GM23338 (cell line): ENCODE results near the gene CYSTM1. TPM values are rescaled to one million over a fixed set of nuclear protein-coding genes. Genes with fewer than 3 reads are reported as not detected.

Source experiments
- ATAC-seq: fragments of 200-7000 bp; cut with Tn5 transposase; 3 replicates; pipeline ENCODE4 v1.9.1; 2020
- DNase-seq: peaks from one replicate; pipeline ENCODE4 v3.0.0-alpha.2; 2015; ENCODE audit warnings: low spot score
- H2AFZ ChIP-seq: fragments of 200-600 bp; sonication (generic); 2 replicates; pipeline ENCODE4 v1.8.0; 2016; ENCODE audit warnings: antibody characterized with exemption, mild to moderate bottlenecking, moderate library complexity
- H3F3A ChIP-seq: fragments of 200-600 bp; sonication (generic); replicated peaks from 2 replicates; pipeline ENCODE4 v1.8.0; 2017; ENCODE audit warnings: antibody characterized with exemption, mixed run types, low read depth
- H3K27ac ChIP-seq: fragments of 200-600 bp; sonication (generic); 2 replicates; pipeline ENCODE4 v1.6.1; 2016; ENCODE audit warnings: low read depth
- H3K27me3 ChIP-seq: fragments of 200-600 bp; sonication (generic); 2 replicates; pipeline ENCODE4 v1.8.0; 2016; ENCODE audit warnings: mild to moderate bottlenecking, mixed run types, moderate library complexity; ENCODE audit not compliant: insufficient read depth
- H3K36me3 ChIP-seq: fragments of 200-600 bp; sonication (generic); 2 replicates; pipeline ENCODE4 v1.8.0; 2016; ENCODE audit warnings: mild to moderate bottlenecking; ENCODE audit not compliant: insufficient read depth
- H3K4me1 ChIP-seq: fragments of 200-600 bp; sonication (generic); 2 replicates; pipeline ENCODE4 v1.8.0; 2016; ENCODE audit warnings: mild to moderate bottlenecking, moderate library complexity; ENCODE audit not compliant: insufficient read depth
- H3K4me2 ChIP-seq: fragments of 200-600 bp; sonication (generic); 2 replicates; pipeline ENCODE4 v1.7.1; 2017; ENCODE audit warnings: mixed run types
- H3K4me3 ChIP-seq: fragments of 200-600 bp; sonication (generic); 2 replicates; pipeline ENCODE4 v1.6.1; 2016; ENCODE audit warnings: mixed run types
- H3K79me2 ChIP-seq: fragments of 200-600 bp; sonication (generic); replicated peaks from 2 replicates; pipeline ENCODE4 v1.8.0; 2017; ENCODE audit warnings: mild to moderate bottlenecking; ENCODE audit not compliant: insufficient read depth
- H3K9me2 ChIP-seq: fragments of 200-600 bp; sonication (generic); 2 replicates; pipeline ENCODE4 v1.8.0; 2017; ENCODE audit not compliant: insufficient read depth
- H4K20me1 ChIP-seq: fragments of 200-600 bp; sonication (generic); replicated peaks from 2 replicates; pipeline ENCODE4 v1.8.0; 2017; ENCODE audit warnings: mild to moderate bottlenecking; ENCODE audit not compliant: insufficient read depth
- H3K27ac Mint-ChIP-seq: 2 replicates; pipeline ENCODE4 v1.8.0; 2020; ENCODE audit warnings: inconsistent platforms, mild to moderate bottlenecking, moderate library complexity, mixed read lengths
- H3K27me3 Mint-ChIP-seq: 3 replicates; pipeline ENCODE4 v1.8.0; 2022; ENCODE audit warnings: low read depth, mild to moderate bottlenecking, moderate library complexity, mixed read lengths, inconsistent platforms; ENCODE audit not compliant: insufficient read depth, poor library complexity
- H3K36me3 Mint-ChIP-seq: 3 replicates; pipeline ENCODE4 v1.8.0; 2021; ENCODE audit warnings: low read depth, mild to moderate bottlenecking, inconsistent platforms, moderate library complexity, mixed read lengths
- H3K4me1 Mint-ChIP-seq: 3 replicates; pipeline ENCODE4 v1.8.0; 2020; ENCODE audit warnings: mild to moderate bottlenecking, inconsistent platforms, mixed read lengths
- H3K4me3 Mint-ChIP-seq: 3 replicates; pipeline ENCODE4 v1.8.0; 2021; ENCODE audit warnings: moderate library complexity, mild to moderate bottlenecking, inconsistent platforms, mixed read lengths
- H3K9me3 Mint-ChIP-seq: 3 replicates; pipeline ENCODE4 v1.8.0; 2020; ENCODE audit warnings: moderate library complexity, mild to moderate bottlenecking, inconsistent platforms, mixed read lengths
- CTCF ChIP-seq, 2 experiments: fragments of 200-600 bp in 1 of 2; sonication (generic) in 1 of 2; conservative IDR thresholded peaks; 2 replicates each; pipeline versions ENCODE4 v1.5.1 to v1.6.1; 2016 to 2017; ENCODE audit warnings: antibody characterized with exemption in 2 of 2, low read depth in 2 of 2, mild to moderate bottlenecking in 2 of 2, moderate library complexity in 1 of 2
- EZH2phosphoT487 ChIP-seq: fragments of 200-600 bp; sonication (generic); IDR thresholded peaks from one replicate; pipeline ENCODE4 v1.8.1; 2018; ENCODE audit warnings: antibody characterized with exemption; ENCODE audit not compliant: unreplicated experiment
- JUNB ChIP-seq: IDR thresholded peaks from one replicate; pipeline ENCODE4 v1.6.1; 2016; ENCODE audit warnings: antibody characterized with exemption; ENCODE audit not compliant: unreplicated experiment
- POLR2AphosphoS5 ChIP-seq: IDR thresholded peaks from 2 replicates; pipeline ENCODE4 v1.6.1; 2016; ENCODE audit warnings: antibody characterized with exemption, low read depth
- REST ChIP-seq: IDR thresholded peaks from one replicate; pipeline ENCODE4 v1.6.1; 2018; ENCODE audit warnings: antibody characterized with exemption; ENCODE audit not compliant: unreplicated experiment
- STAT1 ChIP-seq: IDR thresholded peaks from one replicate; pipeline ENCODE4 v1.6.1; 2016; ENCODE audit warnings: antibody characterized with exemption; ENCODE audit not compliant: unreplicated experiment
- ZNF114 ChIP-seq: fragments of 250-450 bp; sonication (Bioruptor Pico); IDR thresholded peaks from 2 replicates; pipeline ENCODE4 v1.5.0; 2020; ENCODE audit warnings: mild to moderate bottlenecking, moderate library complexity
- ZNF331 ChIP-seq: fragments of 250-450 bp; sonication (Bioruptor Pico); IDR thresholded peaks from 2 replicates; pipeline ENCODE4 v1.5.0; 2020; ENCODE audit warnings: low read depth, mild to moderate bottlenecking, moderate library complexity
- ZNF462 ChIP-seq: fragments of 250-450 bp; sonication (Bioruptor Pico); IDR thresholded peaks from 2 replicates; pipeline ENCODE4 v1.5.0; 2020; ENCODE audit warnings: mild to moderate bottlenecking, moderate library complexity
- polyA plus RNA-seq: library from polyadenylated mRNA; unstranded; fragments of >200 nt; fragmentation: Nextera tagmentation; extraction: Ambion mirVana; gene quantifications from 2 replicates; pipeline ENCODE4 v1.2.1, GENCODE V29; 2016
- total RNA-seq: library from RNA; depleted of rRNA; stranded (reverse); fragments of >200 nt; shearing (Covaris generic); gene quantifications from 2 replicates; pipeline ENCODE4 v1.2.3, GENCODE V29; 2014

CYSTM1 gene
- total and polyA plus RNA-seq, 2 experiments from 2014 or later: 14.4 to 46.0 TPM

GRCh38 chr5:140242099-140242498 is 67.1 kb downstream of the CYSTM1 start:
- Histone ChIP-seq H4K20me1 (peaks cover 7% of the 10 kb centered on the region; the same call in 1 of the 2 replicates), H3K4me1 (peaks cover 26% of the 10 kb centered on the region), H3K4me2 (no peak overlapping the region), H3K79me2 (peaks cover 3% of the 10 kb centered on the region; the same call in 1 of the 2 replicates), H3K9me2 (no peaks in the 10 kb centered on the region), H3K27me3 (no peaks in the 10 kb centered on the region), H3K4me3 (no peak overlapping the region), H3F3A (peaks cover 12% of the 10 kb centered on the region; the same call in 1 of the 2 replicates), H3K27ac (no peak overlapping the region; the same call in 1 of the 2 replicates), H2AFZ (no peak overlapping the region), H3K36me3 (no peaks in the 10 kb centered on the region)
- DNase-seq (peak; percentile 70), ATAC-seq (peak; percentile 25)
- Mint-ChIP-seq H3K36me3 (peaks cover 14% of the 10 kb centered on the region; the same call in 2 of the 3 replicates), H3K4me1 (peaks cover 42% of the 10 kb centered on the region), H3K27me3 (peaks cover 29% of the 10 kb centered on the region), H3K4me3 (no peak overlapping the region; the same call in 2 of the 3 replicates), H3K27ac (no peak overlapping the region), H3K9me3 (no peaks in the 10 kb centered on the region; the same call in 2 of the 3 replicates)
- peak; percentile 54 to 55 for TF ChIP-seq CTCF (conservative IDR thresholded peaks at IDR 0.05; ENCODE audit: low read depth in 2 of 2)
- no peak for TF ChIP-seq POLR2AphosphoS5

- Mint-ChIP-seq H3K4me3 (no peak overlapping the region), H3K36me3 (peaks cover 14% of the 10 kb centered on the region; the same call in 2 of the 3 replicates), H3K9me3 (no peaks in the 10 kb centered on the region; the same call in 2 of the 3 replicates), H3K27me3 (peaks cover 29% of the 10 kb centered on the region), H3K27ac (no peak overlapping the region), H3K4me1 (peaks cover 43% of the 10 kb centered on the region)
- Histone ChIP-seq H3K4me3 (no peak overlapping the region), H3F3A (peaks cover 12% of the 10 kb centered on the region; the same call in 1 of the 2 replicates), H3K27ac (no peak overlapping the region), H3K4me1 (peaks cover 26% of the 10 kb centered on the region), H3K27me3 (no peaks in the 10 kb centered on the region), H3K79me2 (peaks cover 11% of the 10 kb centered on the region; the same call in 1 of the 2 replicates), H2AFZ (no peak overlapping the region), H4K20me1 (peaks cover 7% of the 10 kb centered on the region), H3K36me3 (no peaks in the 10 kb centered on the region), H3K9me2 (no peaks in the 10 kb centered on the region), H3K4me2 (no peak overlapping the region)
- DNase-seq: no peak
- no peak for ATAC-seq
- TF ChIP-seq STAT1 (no peak), ZNF462 (no peak), JUNB (no peak), REST (no peak), ZNF331 (CRISPR knock-in tag) (no peak), ZNF114 (CRISPR knock-in tag) (no peak), EZH2phosphoT487 (no peak)
Measured at GRCh38 chr5:140242890-140243585, 68.0 kb downstream of the CYSTM1 start.
